Suppressor macrophage (primary cell): ENCODE measurements around the gene MYBPH.

Experiments
- DNase-seq, 4 experiments: peaks; one replicate each; pipeline ENCODE4 v3.0.0-alpha.2; 2020 to 2022

Gene MYBPH

GRCh38 chr1:203148579-203148978, 27.0 kb downstream of the MYBPH start:
- no peak for DNase-seq

GRCh38 chr1:203148127-203148526, 27.5 kb downstream of the MYBPH start:
- DNase-seq, result no peak

GRCh38 chr1:203147376-203147775, 28.2 kb downstream of the MYBPH start:
- DNase-seq, result no peak

DNA sequence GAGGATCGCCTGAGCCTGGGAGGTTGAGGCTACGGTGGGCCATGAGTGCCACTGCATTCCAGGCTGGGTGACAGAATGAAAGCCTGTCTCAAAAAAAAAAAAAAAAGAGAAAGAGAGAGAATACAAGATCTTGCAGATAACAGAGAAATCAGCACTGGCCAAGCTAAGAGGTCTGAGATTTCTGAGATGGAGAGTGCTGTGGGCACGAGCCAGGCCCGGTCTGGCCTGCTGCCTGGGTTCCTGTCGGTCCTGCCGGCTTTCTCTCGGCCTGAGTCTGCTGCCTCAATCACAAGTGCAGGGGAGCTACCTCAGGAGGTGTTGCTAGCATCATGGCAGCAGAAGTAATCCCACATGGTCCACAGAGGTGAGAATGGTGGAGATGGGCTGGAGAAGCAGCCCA, 29.1 kb downstream of the MYBPH start:
- DNase-seq, result no peak

- no peak for DNase-seq
Observed at GRCh38 chr1:203146042-203146369, 29.6 kb downstream of the MYBPH start.

GRCh38 chr1:203145321-203146041, 30.1 kb downstream of the MYBPH start:
- DNase-seq, result no peak

DNA sequence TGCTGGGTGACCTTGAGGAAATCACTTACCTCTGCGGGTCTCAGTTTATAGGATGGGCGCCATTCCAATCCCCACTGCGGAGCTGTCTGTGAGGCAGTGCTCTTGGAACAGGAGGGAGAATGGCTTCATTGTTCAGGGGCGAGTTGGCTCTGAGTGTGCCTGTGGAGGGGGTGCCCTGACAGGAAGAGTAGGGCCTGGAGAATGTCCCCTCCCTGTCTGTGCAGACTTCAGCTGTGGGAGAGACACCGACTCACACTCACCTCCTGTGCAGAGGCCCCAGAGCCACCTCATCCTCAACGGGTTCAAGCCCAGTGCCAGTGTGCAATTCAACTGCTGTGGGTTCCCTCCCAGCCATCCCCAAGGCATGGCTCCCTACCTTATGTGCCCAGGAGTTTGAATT, 31.0 kb downstream of the MYBPH start:
- no peak for DNase-seq

GRCh38 chr1:203143641-203144040, 32.0 kb downstream of the MYBPH start:
- no peak for DNase-seq

DNA sequence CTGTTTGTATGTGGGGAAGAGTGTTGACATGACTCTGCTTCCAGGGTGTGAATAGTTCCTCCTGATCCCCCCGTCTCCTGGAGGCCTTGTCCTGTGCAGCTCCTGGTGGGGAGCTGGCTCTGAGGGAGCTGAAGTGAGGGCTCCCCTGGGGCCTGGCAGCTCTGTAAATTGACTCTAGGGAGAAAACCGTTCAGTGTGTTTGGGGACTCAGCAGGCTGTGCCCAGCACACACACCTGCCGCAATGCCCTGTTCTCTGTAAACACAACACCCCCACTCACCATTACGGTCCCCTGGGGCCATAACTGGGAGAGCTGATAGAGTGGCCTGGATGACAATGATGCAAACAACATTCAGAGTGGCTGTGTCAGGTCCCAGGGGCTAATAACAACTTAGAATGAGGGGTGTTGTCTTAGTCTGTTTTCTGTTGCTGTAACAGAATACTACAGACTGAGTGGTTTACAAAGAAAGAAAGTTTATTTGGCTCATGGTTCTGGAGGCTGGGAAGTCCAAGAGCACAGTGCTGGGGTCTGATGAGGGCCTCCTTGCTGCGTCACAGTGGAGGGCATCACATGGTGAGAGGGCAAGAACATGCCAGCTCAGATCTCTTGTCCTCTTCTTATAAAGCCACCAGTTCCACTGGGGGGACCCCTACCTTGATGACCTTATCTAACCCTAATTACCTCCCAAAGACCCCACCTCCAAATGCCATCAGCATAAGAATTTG, 32.8 kb downstream of the MYBPH start:
- DNase-seq, result no peak

- no peak for DNase-seq
Observed at GRCh38 chr1:203142124-203142523, 33.5 kb downstream of the MYBPH start.

DNA sequence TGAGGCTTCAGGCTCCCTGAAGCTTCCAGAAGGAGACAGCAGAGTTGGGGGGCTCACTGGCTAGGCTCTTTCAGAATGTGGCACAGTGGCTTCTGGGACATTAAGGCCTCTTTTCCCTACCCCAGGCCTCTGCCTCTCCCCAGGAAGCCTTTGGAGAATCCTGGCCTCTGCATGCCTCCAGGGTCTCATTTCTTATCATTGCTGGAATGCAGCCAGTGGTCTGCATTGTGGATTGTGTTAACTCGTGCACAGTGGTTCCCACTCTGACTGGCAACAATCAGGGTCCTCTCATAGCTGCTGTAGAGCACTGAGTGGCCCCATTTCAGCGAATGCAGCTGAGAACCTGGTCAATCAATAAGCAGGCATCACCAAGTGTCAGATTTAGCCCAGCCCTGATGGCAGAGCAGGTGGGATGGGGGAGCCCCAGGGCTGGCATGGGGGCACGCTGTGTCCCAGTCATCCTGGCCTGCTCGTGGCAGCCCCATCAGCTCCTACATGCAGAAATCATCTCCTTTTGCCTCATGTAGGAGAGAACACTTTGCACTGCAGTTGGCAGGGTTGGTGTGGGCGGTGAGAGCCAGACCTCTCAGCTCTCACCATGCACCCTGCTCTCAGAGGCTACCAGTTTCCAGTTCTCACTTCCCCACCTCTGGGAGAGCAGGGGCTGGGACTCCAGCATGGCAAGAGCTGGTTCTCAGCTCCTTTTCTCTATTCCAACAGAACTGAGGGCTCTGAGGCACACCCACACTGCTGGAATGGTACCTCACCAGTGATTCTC, 34.7 kb downstream of the MYBPH start:
- peak; percentile 57 to 81 (median 73) for DNase-seq

DNA sequence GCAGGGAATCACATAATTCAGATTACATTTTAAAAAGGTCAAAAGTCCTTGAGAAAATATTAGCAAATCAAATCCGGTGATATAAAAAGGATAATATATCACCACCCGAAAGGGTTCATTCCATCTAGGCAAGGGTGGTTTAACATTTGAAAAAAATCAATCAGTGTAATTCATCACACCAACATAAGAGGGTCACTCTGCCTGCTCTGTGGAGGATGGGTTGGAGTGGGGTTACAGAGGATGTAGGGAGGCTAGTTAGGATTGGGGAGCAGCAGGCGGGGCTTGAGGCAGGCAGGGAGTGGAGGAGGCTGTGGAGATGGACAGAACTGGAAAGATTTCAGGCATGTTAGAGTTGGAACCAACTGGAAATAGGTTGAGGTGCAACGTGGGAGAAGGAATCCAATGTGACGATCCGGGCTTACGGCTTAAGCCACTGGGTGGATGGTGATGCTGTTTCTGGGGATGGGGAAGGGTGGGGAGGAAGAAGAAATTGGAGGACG, 35.6 kb downstream of the MYBPH start:
- no peak for DNase-seq

DNA sequence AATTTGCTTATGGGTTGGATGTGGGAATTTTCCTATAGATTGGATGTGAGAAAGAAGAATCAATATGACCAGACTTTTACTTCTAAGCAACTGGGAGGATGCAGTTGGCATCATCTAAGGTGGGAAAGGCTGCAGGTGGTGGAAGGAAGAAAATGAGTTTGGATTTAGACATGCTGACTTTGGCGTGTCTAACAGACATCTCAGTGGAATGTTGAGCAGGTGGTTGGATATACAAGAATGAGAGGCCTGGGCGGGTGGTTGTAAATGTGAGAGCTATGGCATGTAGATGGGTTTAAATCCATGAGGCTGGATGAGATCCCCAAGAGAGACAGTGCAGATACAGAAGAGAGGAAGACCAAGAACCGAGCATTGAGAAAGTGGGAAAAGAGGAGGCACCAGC, 37.6 kb downstream of the MYBPH start:
- DNase-seq, result no peak

GRCh38 chr1:203137324-203137723, 38.3 kb downstream of the MYBPH start:
- no peak for DNase-seq

DNA sequence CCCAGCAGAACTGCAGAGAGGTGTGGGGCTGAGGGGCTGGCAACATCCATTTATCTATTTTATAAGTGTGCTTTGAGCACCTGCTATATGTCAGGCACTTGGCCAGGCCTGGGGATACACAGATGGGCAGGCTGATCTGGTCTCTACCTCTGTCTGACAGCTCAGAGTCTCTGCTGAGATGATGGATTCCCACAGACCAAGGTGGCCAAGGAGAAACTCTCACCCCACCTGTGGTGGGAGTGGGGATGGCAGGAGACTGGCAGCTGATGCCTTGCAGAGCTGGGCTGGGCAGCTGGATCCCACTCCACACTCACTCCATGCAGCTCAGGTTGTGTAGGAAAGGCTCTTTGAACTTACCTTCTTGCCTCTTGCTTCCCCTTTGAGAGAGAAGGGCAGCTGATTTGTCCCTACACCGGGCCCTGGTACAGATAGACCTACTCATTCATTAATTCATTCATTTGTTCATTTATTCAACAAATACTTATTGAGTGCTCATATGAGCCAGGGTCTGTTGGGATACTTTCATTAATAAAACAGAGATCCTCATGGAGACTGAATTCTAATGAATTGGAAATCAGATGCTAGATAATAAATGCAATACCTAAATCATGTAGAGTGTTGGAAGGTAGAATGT, 39.1 kb downstream of the MYBPH start:
- DNase-seq, result no peak

DNA sequence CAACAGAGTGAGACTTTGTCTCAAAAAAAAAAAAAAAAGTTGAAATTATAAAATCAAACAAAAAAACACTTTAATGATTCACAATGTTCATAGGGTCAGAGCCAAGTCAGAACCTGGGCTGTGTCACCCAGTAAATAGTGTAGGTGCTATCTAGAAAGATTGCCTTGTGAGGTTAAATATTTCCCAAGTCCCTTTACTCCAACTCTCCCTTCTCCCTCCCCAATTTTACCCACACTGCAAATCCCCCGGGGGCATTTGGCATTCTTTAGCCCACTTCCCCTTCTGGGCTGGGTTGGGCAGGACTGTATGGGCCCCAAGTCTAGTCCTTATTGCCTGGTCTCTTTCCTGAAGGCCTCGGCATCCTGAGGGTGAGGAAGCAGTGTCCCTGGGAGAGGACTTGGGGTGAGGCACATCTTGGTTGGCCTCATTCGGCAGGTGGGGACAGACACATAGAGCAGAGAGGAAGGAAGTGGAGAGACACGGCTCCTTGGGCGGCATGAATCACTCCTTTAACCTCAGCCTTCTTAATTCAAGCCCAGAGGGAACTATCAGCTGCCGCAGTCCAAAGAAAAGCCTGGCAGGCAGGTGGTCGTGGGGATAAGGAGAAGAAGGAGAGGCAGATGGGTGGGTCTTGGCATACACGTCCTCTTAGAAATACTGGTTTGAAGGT, 39.9 kb downstream of the MYBPH start:
- peak; percentile 45 to 68 (median 63) for DNase-seq

- peak; percentile 81 to 93 (median 88) for DNase-seq
Observed at GRCh38 chr1:203133970-203134725, 41.5 kb downstream of the MYBPH start.

GRCh38 chr1:203131548-203132200, 44.0 kb downstream of the MYBPH start:
- no peak for DNase-seq

- DNase-seq, result no peak
Observed at GRCh38 chr1:203130358-203130985, 45.2 kb downstream of the MYBPH start.

GRCh38 chr1:203129501-203130231, 46.0 kb downstream of the MYBPH start:
- peak in 3 of 4 experiments; percentile 42 to 62 (median 49) for DNase-seq
